ENCODE results near the gene PSEN1.
"Not testable (repeated sequence)": the region's sequence is repeated elsewhere in the genome, so short reads cannot be mapped to it uniquely, and the experiment has no call there.

The PSEN1 gene

GRCh38 chr14:73167727-73168126 is 31.4 kb downstream of the PSEN1 start:
- DNase-seq, result no peak

DNA sequence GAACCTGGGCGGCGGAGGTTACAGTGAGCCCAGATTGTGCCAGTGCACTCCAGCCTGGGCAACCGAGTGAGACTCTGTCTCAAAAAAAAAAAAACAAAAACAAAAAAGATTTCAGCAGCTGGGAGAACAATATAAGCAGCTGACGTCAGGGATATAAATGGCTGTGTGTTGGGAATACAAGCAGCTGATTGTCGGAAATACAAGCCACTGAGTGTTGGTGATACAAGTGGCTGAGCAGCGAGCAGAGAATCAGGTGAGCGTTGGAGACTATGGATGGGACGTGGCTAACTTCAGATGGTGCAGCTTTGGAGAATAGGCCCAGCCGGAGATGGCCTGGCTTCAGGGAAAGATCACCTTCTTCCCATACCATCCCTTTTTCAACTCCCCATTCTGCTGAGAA is 32.0 kb downstream of the PSEN1 start:
- DNase-seq, result no peak

DNA sequence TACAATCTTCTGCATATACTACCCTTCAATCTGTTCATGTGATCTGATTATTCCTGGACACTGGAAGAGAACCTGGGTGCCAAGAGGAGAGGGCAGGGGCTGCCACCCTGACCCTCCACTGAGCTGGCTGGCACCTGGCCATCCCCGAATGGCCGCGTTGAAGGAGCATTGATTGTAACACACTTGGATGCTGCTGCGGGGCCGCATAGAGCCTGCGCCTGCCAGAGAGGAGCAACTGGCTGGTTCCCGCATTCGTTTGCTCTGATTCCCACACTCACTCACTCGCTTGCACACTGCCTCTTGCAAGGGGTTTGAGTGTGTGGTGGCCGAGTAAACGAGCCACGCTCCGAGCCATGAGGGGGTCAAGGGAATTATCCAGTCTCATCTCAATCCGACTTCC is 32.4 kb downstream of the PSEN1 start:
- no peak for DNase-seq

GRCh38 chr14:73169855-73170254 is 33.5 kb downstream of the PSEN1 start:
- DNase-seq, result not testable (repeated sequence)

GRCh38 chr14:73170686-73171085 is 34.4 kb downstream of the PSEN1 start:
- no peak for DNase-seq

GRCh38 chr14:73172500-73172899 is 36.2 kb downstream of the PSEN1 start:
- no peak for DNase-seq

- DNase-seq, result no peak
These were observed 36.9 kb downstream of the PSEN1 start for GRCh38 chr14:73173092-73173735.

DNA sequence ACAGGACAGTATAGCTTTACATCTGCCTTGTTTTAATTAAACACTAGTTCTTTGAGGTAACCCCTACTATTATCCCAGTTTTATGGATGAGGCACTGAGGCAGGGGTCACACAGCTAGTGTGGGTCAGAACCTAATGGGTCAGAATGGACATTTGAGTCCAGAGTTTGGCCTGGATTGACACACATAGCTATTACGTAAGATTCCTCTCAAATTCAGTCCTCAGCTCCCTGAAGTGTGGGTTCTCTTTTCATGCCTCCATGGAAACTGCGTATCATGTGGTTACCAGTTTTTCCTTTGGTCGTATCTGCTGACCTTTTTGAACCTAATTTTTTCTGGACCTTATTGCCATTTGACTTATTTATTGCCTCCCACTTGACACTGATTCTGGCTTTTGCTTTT is 40.4 kb downstream of the PSEN1 start:
- no peak for DNase-seq

DNA sequence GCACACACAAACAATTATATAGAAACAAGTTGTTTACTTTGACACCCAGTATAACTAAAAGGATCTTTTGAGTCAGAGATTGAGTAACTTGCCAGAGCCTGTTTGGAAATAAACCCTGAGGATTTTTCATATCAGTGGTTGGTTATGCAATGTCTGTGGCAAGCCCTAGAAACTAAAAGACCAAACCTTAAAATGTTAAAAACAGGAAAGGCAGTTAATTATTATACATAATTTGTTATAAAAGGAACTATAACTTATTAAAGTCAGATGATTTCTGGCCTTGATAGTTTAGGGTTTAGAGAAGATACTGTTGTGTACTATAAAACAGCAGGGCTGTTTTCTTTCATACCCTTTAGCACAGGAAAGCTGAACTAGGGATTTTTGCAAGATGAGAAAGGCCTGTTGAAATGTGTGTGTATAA is 44.1 kb downstream of the PSEN1 start:
- no peak for DNase-seq

DNA sequence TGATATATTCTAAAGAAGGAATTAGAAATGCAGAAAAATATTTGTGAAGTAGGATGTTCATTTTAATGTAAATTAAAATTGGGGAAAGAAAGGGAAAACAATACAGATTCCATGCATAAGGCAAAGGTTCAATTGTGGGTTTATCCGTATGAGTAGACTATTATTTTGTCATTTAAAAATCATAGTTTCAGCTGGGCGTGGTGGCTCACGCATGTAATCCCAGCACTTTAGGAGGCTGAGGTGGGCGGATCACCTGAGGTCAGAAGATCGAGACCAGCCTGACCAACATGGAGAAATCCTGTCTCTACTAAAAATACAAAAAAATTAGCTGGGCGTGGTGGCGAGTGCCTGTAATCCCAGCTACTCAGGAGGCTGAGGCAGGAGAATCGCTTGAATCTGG is 44.7 kb downstream of the PSEN1 start:
- DNase-seq, result not testable (repeated sequence)

- DNase-seq, result no peak
These were observed 52.2 kb downstream of the PSEN1 start for GRCh38 chr14:73188501-73188911.

GRCh38 chr14:73189651-73190050 is 53.3 kb downstream of the PSEN1 start:
- DNase-seq, result no peak

DNA sequence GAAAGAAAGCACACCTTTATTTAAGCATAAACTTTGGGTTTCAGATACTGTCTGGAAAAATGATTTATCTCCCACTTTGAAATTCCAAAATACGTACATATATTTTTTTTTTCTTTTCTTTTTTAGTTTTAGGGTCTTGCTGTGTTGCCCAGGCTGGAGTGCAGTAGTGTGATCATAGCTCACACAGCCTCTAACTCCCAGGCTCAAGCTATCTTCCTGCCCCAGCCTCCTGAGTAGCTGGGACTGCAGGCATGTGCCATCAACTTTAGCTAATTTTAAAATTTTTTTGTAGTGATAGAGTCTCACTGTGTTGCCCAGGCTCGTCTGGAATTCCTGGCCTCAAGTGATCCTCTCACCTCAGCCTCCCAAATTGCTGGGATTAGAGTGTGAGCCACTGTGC is 55.1 kb downstream of the PSEN1 start:
- DNase-seq, result no peak

DNA sequence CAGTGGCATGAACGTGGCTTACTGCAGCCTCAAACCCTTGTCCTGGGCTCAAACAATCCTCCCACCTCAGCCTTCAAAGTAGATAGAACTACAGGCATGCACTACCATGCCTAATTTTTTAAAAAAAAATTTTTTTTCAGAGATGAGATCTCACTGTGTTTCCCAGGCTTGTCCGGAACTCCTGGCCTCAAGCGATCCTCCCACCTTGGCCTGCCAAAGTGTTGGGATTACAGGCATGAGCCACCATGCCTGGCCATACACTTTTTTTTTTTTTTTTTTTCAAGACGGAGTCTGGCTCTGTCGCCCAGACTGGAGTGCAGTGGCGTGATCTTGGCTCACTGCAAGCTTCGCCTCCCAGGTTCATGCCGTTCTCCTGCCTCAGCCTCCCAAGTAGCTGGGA is 58.0 kb downstream of the PSEN1 start:
- DNase-seq, result not testable (repeated sequence)

DNA sequence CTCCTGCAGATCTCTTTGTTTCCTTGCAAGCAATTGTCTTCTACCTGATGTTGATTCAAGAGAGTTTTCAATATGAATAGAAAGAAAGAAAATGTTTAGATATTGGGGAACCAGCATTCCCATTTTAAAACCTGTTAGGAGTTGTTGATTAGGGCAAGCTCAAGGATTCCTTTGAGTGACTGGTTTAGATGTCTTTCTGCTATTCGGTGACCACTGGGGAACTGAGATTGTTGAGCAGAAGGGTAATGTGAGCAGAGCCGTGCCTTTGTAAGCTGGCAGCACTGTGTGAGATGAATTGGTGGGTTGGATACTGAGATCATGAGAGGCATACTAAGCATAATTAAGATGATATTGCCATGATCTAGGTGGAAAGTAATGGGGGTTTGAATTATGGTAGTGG is 61.9 kb downstream of the PSEN1 start:
- no peak for DNase-seq

DNA sequence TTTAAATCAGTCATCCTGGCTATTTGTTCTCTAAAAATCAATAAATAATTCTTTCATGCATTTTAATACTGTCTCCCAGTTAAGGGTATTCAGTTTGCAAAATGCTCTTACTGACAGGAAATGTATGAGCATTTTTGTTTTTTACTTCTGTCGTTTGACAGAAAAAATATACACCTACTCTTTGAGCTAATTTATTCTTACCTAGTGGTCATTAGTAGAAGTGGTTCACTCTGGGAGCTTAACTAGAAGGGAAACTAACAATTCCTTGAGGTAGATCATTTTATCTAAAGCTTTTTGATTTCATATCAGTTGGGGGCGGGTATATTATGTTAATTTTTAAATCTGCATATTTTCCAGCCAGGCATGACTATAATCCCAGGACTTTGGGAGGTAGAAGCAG is 67.2 kb downstream of the PSEN1 start:
- DNase-seq, result no peak

- no peak for DNase-seq
These were observed 71.3 kb downstream of the PSEN1 start for GRCh38 chr14:73207615-73208014.

- DNase-seq, result no peak
These were observed 72.1 kb downstream of the PSEN1 start for GRCh38 chr14:73208390-73208789.

DNA sequence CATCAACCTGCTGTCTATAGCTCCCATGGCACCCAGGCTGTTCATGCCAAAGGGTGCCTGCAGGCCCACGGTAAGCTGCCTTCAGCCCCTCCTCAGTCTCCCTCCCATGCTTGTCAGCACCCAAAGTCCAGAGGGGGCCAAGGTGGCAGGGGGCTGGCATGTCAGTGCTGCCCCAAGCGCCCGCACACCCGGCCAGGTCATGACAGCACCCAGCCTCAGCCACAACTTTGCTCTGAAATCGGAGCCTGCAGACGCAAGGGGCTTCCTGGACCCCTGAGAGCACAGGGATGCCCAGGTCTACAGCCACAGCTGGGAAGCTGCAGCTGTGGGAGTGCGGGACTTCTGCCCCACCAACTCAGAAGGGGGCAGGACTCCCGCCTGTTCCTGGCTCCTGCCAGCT is 72.5 kb downstream of the PSEN1 start:
- no peak for DNase-seq

GRCh38 chr14:73209953-73210352 is 73.6 kb downstream of the PSEN1 start:
- DNase-seq, result no peak

DNA sequence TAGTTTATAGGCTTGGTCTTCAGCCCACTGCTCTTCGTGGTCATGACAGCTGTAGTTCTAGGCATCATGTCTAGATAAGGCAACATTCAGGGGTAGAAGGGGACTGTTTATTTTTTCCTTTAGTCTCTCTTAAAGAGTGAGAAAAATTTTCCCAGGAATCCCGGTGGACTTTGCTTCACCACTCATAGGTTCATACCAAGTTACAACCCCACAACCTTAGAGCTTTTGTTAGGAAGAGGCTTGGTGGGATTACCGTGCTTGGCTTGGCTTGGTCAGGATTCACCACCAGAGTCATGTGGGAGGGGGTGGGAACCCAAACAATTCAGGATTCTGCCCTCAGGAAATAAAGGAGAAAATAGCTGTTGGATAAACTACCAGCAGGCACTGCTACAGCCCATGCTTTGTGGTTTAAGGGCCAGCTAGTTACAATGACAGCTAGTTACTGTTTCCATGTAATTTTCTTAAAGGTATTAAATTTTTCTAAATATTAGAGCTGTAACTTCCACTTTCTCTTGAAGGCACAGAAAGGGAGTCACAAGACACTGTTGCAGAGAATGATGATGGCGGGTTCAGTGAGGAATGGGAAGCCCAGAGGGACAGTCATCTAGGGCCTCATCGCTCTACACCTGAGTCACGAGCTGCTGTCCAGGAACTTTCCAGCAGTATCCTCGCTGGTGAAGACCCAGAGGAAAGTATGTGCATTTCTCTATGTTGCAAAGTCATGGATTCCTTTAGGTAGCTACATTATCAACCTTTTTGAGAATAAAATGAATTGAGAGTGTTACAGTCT is 75.1 kb downstream of the PSEN1 start:
- no peak for DNase-seq

DNA sequence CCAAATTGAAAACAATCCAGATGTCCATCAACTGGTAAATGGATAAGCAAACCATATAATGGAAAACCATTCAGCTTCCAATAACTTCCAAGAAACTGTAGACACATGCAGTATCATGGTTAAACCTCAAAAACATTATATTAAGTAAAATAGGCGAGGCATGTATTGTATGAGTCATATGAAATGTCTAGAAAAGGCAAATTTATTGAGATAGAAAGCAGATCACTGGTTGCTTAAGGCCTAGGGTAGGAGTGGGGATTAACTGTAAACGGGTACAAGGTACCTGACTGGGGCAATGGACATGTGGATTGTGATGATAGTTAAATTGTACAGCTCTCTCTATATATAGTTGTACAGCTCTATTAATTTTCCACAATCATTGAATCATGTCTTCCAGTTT is 79.7 kb downstream of the PSEN1 start:
- DNase-seq, result no peak

GRCh38 chr14:73217411-73217810 is 81.1 kb downstream of the PSEN1 start:
- no peak for DNase-seq

GRCh38 chr14:73220061-73220460 is 83.8 kb downstream of the PSEN1 start:
- no peak for DNase-seq

DNA sequence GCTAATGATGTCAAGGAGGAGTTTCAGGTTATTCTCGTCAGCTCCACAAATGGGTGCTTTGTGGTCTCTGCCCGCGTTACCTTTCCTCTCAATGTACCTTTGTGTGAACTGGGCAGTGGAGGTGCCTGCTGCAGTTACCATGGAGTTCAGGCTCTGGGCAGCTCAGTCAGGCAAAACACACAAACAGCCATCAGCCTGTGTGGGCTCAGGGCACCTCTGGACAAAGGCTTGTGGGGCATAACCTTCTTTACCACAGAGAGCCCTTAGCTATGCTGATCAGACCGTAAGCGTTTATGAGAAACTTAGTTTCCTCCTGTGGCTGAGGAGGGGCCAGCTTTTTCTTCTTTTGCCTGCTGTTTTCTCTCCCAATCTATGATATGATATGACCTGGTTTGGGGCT is 84.3 kb downstream of the PSEN1 start:
- DNase-seq, result no peak
